GM12891 (cell line): ENCODE results near the gene EXD3.
A peak's percentile ranks its signal among the peaks of the same experiment; 100 is the strongest.
"Not testable (repeated sequence)": the region's sequence is repeated elsewhere in the genome, so short reads cannot be mapped to it uniquely, and the experiment has no call there.

Experiments
- DNase-seq: peaks from one replicate; pipeline ENCODE4 v3.0.0; 2011; ENCODE audit warnings: low spot score; ENCODE audit not compliant: insufficient read length
- FAIRE-seq: peaks from 2 replicates; lab custom pipeline; 2011; peaks lifted over from hg19 to GRCh38; lab: Jason Lieb, UNC
- PAX5 ChIP-seq: IDR thresholded peaks from 2 replicates; pipeline ENCODE4 v1.6.1; 2011; ENCODE audit warnings: low read length, moderate library complexity, mild to moderate bottlenecking; ENCODE audit not compliant: insufficient read depth, severe bottlenecking
- POLR2A ChIP-seq: IDR thresholded peaks from 2 replicates; pipeline ENCODE4 v1.6.1; 2011; ENCODE audit warnings: low read depth, low read length, control low read depth
- POLR2AphosphoS5 ChIP-seq: IDR thresholded peaks from 2 replicates; pipeline ENCODE4 v1.6.1; 2011; ENCODE audit warnings: low read depth, low read length, control low read depth
- POU2F2 ChIP-seq: IDR thresholded peaks from 2 replicates; pipeline ENCODE4 v1.6.1; 2011; ENCODE audit warnings: low read depth, mild to moderate bottlenecking, control low read depth, low read length, moderate library complexity
- SPI1 ChIP-seq: IDR thresholded peaks from 2 replicates; pipeline ENCODE4 v1.6.1; 2011; ENCODE audit warnings: low read depth, low read length, control low read depth
- TAF1 ChIP-seq: IDR thresholded peaks from 2 replicates; pipeline ENCODE4 v1.6.1; 2011; ENCODE audit warnings: low read depth, low read length, control low read depth

EXD3 gene

GRCh38 chr9:137265496-137266161, 157.3 kb downstream of the EXD3 start:
- FAIRE-seq (no peak), DNase-seq (no peak)
- TF ChIP-seq POLR2AphosphoS5 (no peak), TAF1 (no peak), POU2F2 (no peak), PAX5 (no peak)

- FAIRE-seq = no peak
- TF ChIP-seq SPI1 (no peak), PAX5 (no peak), POU2F2 (no peak), TAF1 (no peak), POLR2A (no peak), POLR2AphosphoS5 (no peak)
- DNase-seq = no peak
Observed at GRCh38 chr9:137264067-137264466, 158.9 kb downstream of the EXD3 start.

GRCh38 chr9:137263506-137263905, 159.5 kb downstream of the EXD3 start:
- DNase-seq = no peak
- FAIRE-seq = no peak
- TF ChIP-seq TAF1 = no peak
- no peak for TF ChIP-seq POLR2AphosphoS5
- TF ChIP-seq SPI1 = no peak

- DNase-seq (no peak), FAIRE-seq (no peak)
- TF ChIP-seq POLR2AphosphoS5 (no peak), SPI1 (no peak), POU2F2 (no peak), POLR2A (no peak), TAF1 (no peak), PAX5 (no peak)
Observed at GRCh38 chr9:137262909-137263285, 160.1 kb downstream of the EXD3 start.

GRCh38 chr9:137262173-137262908, 160.6 kb downstream of the EXD3 start:
- DNase-seq = not testable (repeated sequence)
- FAIRE-seq = peak; percentile 40
